Left ventricle myocardium inferior (tissue), 1 donor: ENCODE measurements around the gene GPC3. TPM values are rescaled to one million over a fixed set of nuclear protein-coding genes. Genes with fewer than 3 reads are reported as not detected.
A peak's percentile ranks its signal among the peaks of the same experiment; 100 is the strongest.

ENCODE experiments used
- DNase-seq: peaks from one replicate; pipeline ENCODE4 v3.0.0-alpha.2; 2020
- H3K27ac ChIP-seq: fragments of 200-600 bp; replicated peaks from 2 replicates; pipeline ENCODE4 v1.8.0; 2021
- H3K27me3 ChIP-seq: fragments of 200-600 bp; 2 replicates; pipeline ENCODE4 v1.8.0; 2021; ENCODE audit warnings: low read depth
- H3K36me3 ChIP-seq: fragments of 200-600 bp; 2 replicates; pipeline ENCODE4 v1.8.0; 2021
- H3K4me1 ChIP-seq: fragments of 200-600 bp; 2 replicates; pipeline ENCODE4 v1.8.0; 2021
- H3K4me3 ChIP-seq: fragments of 200-600 bp; 2 replicates; pipeline ENCODE4 v1.8.0; 2021; ENCODE audit warnings: mild to moderate bottlenecking, moderate library complexity
- H3K9me3 ChIP-seq: fragments of 200-600 bp; replicated peaks from 2 replicates; pipeline ENCODE4 v1.8.0; 2021
- CTCF ChIP-seq: fragments of 200-600 bp; IDR thresholded peaks from 2 replicates; pipeline ENCODE4 v1.8.0; 2021; ENCODE audit warnings: antibody characterized with exemption, mild to moderate bottlenecking, borderline replicate concordance
- intact Hi-C: fragments of 100-400 bp; cut with micrococcal nuclease; formaldehyde crosslinking; loops from one replicate; pipeline ENCODE4 v1.11.0; 2022
- total RNA-seq: library from RNA; stranded (reverse); fragmentation: NEBNext Ultra II Directional; extraction: Animal tissue kit (Norgen Biotek cat#: 25700); gene quantifications from one replicate; pipeline ENCODE4 v1.2.1, GENCODE V29; 2021
- donor health status: DM: no; HTN: yes; CAD: no; lungs with severe emphysema.

GPC3 gene
- total RNA-seq, 1 donor from 2014 or later = 5.4 TPM

GRCh38 chrX:133513123-133513522 lies 472.3 kb downstream of the GPC3 start:
- intact Hi-C loops = no loop called here
- Histone ChIP-seq H3K4me1 (no peaks in the 10 kb centered on the region), H3K36me3 (no peaks in the 10 kb centered on the region), H3K4me3 (no peak overlapping the region), H3K9me3 (no peaks in the 10 kb centered on the region), H3K27me3 (no peaks in the 10 kb centered on the region), H3K27ac (no peak overlapping the region)
- TF ChIP-seq CTCF = no peak
- no peak for DNase-seq

- H3K36me3 ChIP-seq = no peaks in the 10 kb centered on the region
- TF ChIP-seq CTCF = no peak
These were observed 474.4 kb downstream of the GPC3 start for GRCh38 chrX:133511041-133511440.

GRCh38 chrX:133497356-133497755 lies 488.0 kb downstream of the GPC3 start:
- H3K27ac ChIP-seq = no peak overlapping the region
- no peak for DNase-seq

More at GRCh38 chrX:133511041-133511440, 474.4 kb downstream of the GPC3 start:
- DNase-seq = no peak
- Histone ChIP-seq H3K4me3 (no peak overlapping the region), H3K27ac (no peak overlapping the region), H3K4me1 (no peaks in the 10 kb centered on the region), H3K27me3 (no peaks in the 10 kb centered on the region), H3K9me3 (no peaks in the 10 kb centered on the region)
- intact Hi-C loops = no loop called here

GRCh38 chrX:133495464-133496391 lies 489.7 kb downstream of the GPC3 start:
- Histone ChIP-seq H3K9me3 (no peaks in the 10 kb centered on the region), H3K36me3 (no peaks in the 10 kb centered on the region), H3K27ac (peak overlapping the region; percentile 36), H3K4me3 (no peak overlapping the region), H3K4me1 (no peaks in the 10 kb centered on the region), H3K27me3 (no peaks in the 10 kb centered on the region)
- intact Hi-C loops = no loop called here
- TF ChIP-seq CTCF = no peak
- peak; percentile 61 for DNase-seq

More at GRCh38 chrX:133497356-133497755, 488.0 kb downstream of the GPC3 start:
- no peaks in the 10 kb centered on the region for H3K4me1 ChIP-seq
- no peaks in the 10 kb centered on the region for H3K36me3 ChIP-seq
- no peak for TF ChIP-seq CTCF
- H3K27me3 ChIP-seq = no peaks in the 10 kb centered on the region
- intact Hi-C loops = no loop called here
- no peaks in the 10 kb centered on the region for H3K9me3 ChIP-seq
- no peak overlapping the region for H3K4me3 ChIP-seq

- Histone ChIP-seq H3K4me3 (no peak overlapping the region), H3K4me1 (no peaks in the 10 kb centered on the region), H3K36me3 (no peaks in the 10 kb centered on the region), H3K27ac (no peak overlapping the region), H3K27me3 (no peaks in the 10 kb centered on the region), H3K9me3 (no peaks in the 10 kb centered on the region)
- no peak for TF ChIP-seq CTCF
- intact Hi-C loops = no loop called here
- no peak for DNase-seq
These were observed 492.0 kb downstream of the GPC3 start for GRCh38 chrX:133493366-133493765.
